GM23338 (cell line): Measurements from ENCODE around the gene PPP2R5C. TPM values are rescaled to one million over a fixed set of nuclear protein-coding genes. Genes with fewer than 3 reads are reported as not detected.

Experiments used
- ATAC-seq: fragments of 200-7000 bp; cut with Tn5 transposase; 3 replicates; pipeline ENCODE4 v1.9.1; 2020
- DNase-seq: peaks from one replicate; pipeline ENCODE4 v3.0.0-alpha.2; 2015; ENCODE audit warnings: low spot score
- H2AFZ ChIP-seq: fragments of 200-600 bp; sonication (generic); 2 replicates; pipeline ENCODE4 v1.8.0; 2016; ENCODE audit warnings: antibody characterized with exemption, mild to moderate bottlenecking, moderate library complexity
- H3F3A ChIP-seq: fragments of 200-600 bp; sonication (generic); replicated peaks from 2 replicates; pipeline ENCODE4 v1.8.0; 2017; ENCODE audit warnings: antibody characterized with exemption, mixed run types, low read depth
- H3K27ac ChIP-seq: fragments of 200-600 bp; sonication (generic); 2 replicates; pipeline ENCODE4 v1.6.1; 2016; ENCODE audit warnings: low read depth
- H3K27me3 ChIP-seq: fragments of 200-600 bp; sonication (generic); 2 replicates; pipeline ENCODE4 v1.8.0; 2016; ENCODE audit warnings: mild to moderate bottlenecking, mixed run types, moderate library complexity; ENCODE audit not compliant: insufficient read depth
- H3K36me3 ChIP-seq: fragments of 200-600 bp; sonication (generic); 2 replicates; pipeline ENCODE4 v1.8.0; 2016; ENCODE audit warnings: mild to moderate bottlenecking; ENCODE audit not compliant: insufficient read depth
- H3K4me1 ChIP-seq: fragments of 200-600 bp; sonication (generic); 2 replicates; pipeline ENCODE4 v1.8.0; 2016; ENCODE audit warnings: mild to moderate bottlenecking, moderate library complexity; ENCODE audit not compliant: insufficient read depth
- H3K4me2 ChIP-seq: fragments of 200-600 bp; sonication (generic); 2 replicates; pipeline ENCODE4 v1.7.1; 2017; ENCODE audit warnings: mixed run types
- H3K4me3 ChIP-seq: fragments of 200-600 bp; sonication (generic); 2 replicates; pipeline ENCODE4 v1.6.1; 2016; ENCODE audit warnings: mixed run types
- H3K79me2 ChIP-seq: fragments of 200-600 bp; sonication (generic); replicated peaks from 2 replicates; pipeline ENCODE4 v1.8.0; 2017; ENCODE audit warnings: mild to moderate bottlenecking; ENCODE audit not compliant: insufficient read depth
- H3K9me2 ChIP-seq: fragments of 200-600 bp; sonication (generic); 2 replicates; pipeline ENCODE4 v1.8.0; 2017; ENCODE audit not compliant: insufficient read depth
- H4K20me1 ChIP-seq: fragments of 200-600 bp; sonication (generic); replicated peaks from 2 replicates; pipeline ENCODE4 v1.8.0; 2017; ENCODE audit warnings: mild to moderate bottlenecking; ENCODE audit not compliant: insufficient read depth
- H3K27ac Mint-ChIP-seq: 2 replicates; pipeline ENCODE4 v1.8.0; 2020; ENCODE audit warnings: inconsistent platforms, mild to moderate bottlenecking, moderate library complexity, mixed read lengths
- H3K27me3 Mint-ChIP-seq: 3 replicates; pipeline ENCODE4 v1.8.0; 2022; ENCODE audit warnings: low read depth, mild to moderate bottlenecking, moderate library complexity, mixed read lengths, inconsistent platforms; ENCODE audit not compliant: insufficient read depth, poor library complexity
- H3K36me3 Mint-ChIP-seq: 3 replicates; pipeline ENCODE4 v1.8.0; 2021; ENCODE audit warnings: low read depth, mild to moderate bottlenecking, inconsistent platforms, moderate library complexity, mixed read lengths
- H3K4me1 Mint-ChIP-seq: 3 replicates; pipeline ENCODE4 v1.8.0; 2020; ENCODE audit warnings: mild to moderate bottlenecking, inconsistent platforms, mixed read lengths
- H3K4me3 Mint-ChIP-seq: 3 replicates; pipeline ENCODE4 v1.8.0; 2021; ENCODE audit warnings: moderate library complexity, mild to moderate bottlenecking, inconsistent platforms, mixed read lengths
- H3K9me3 Mint-ChIP-seq: 3 replicates; pipeline ENCODE4 v1.8.0; 2020; ENCODE audit warnings: moderate library complexity, mild to moderate bottlenecking, inconsistent platforms, mixed read lengths
- JUNB ChIP-seq: IDR thresholded peaks from one replicate; pipeline ENCODE4 v1.6.1; 2016; ENCODE audit warnings: antibody characterized with exemption; ENCODE audit not compliant: unreplicated experiment
- NANOG ChIP-seq: IDR thresholded peaks from 2 replicates; pipeline ENCODE4 v1.6.1; 2016; ENCODE audit warnings: antibody characterized with exemption, borderline replicate concordance
- STAT1 ChIP-seq: IDR thresholded peaks from one replicate; pipeline ENCODE4 v1.6.1; 2016; ENCODE audit warnings: antibody characterized with exemption; ENCODE audit not compliant: unreplicated experiment
- ZNF331 ChIP-seq: fragments of 250-450 bp; sonication (Bioruptor Pico); IDR thresholded peaks from 2 replicates; pipeline ENCODE4 v1.5.0; 2020; ENCODE audit warnings: low read depth, mild to moderate bottlenecking, moderate library complexity
- ZNF462 ChIP-seq: fragments of 250-450 bp; sonication (Bioruptor Pico); IDR thresholded peaks from 2 replicates; pipeline ENCODE4 v1.5.0; 2020; ENCODE audit warnings: mild to moderate bottlenecking, moderate library complexity
- polyA plus RNA-seq: library from polyadenylated mRNA; unstranded; fragments of >200 nt; fragmentation: Nextera tagmentation; extraction: Ambion mirVana; gene quantifications from 2 replicates; pipeline ENCODE4 v1.2.1, GENCODE V29; 2016
- total RNA-seq: library from RNA; depleted of rRNA; stranded (reverse); fragments of >200 nt; shearing (Covaris generic); gene quantifications from 2 replicates; pipeline ENCODE4 v1.2.3, GENCODE V29; 2014

The PPP2R5C gene
- total and polyA plus RNA-seq, 2 experiments from 2014 or later = 75.4 to 79.7 TPM

GRCh38 chr14:101851183-101851582 is 89.7 kb downstream of the PPP2R5C start (continued):
- TF ChIP-seq ZNF462 (CRISPR knock-in tag) = no peak

GRCh38 chr14:101851736-101852405 is 90.4 kb downstream of the PPP2R5C start:
- H3K27ac Mint-ChIP-seq = no peak overlapping the region
- ATAC-seq (no peak), DNase-seq (no peak)
- H3K36me3 ChIP-seq = peaks cover 4% of the 10 kb centered on the region; the same call in 1 of the 2 replicates
- peaks cover 72% of the 10 kb centered on the region for H3K79me2 ChIP-seq
- H3K4me1 ChIP-seq = peaks cover 7% of the 10 kb centered on the region; the same call in 1 of the 2 replicates
- no peaks in the 10 kb centered on the region for H3K9me2 ChIP-seq
- H3K9me3 Mint-ChIP-seq = no peaks in the 10 kb centered on the region
- H3K4me2 ChIP-seq = no peak overlapping the region
- no peak overlapping the region for H3K4me3 ChIP-seq
- peaks cover 51% of the 10 kb centered on the region for H4K20me1 ChIP-seq
- H3K4me1 Mint-ChIP-seq = peaks cover 5% of the 10 kb centered on the region; the same call in 2 of the 3 replicates
- no peaks in the 10 kb centered on the region for H3K27me3 ChIP-seq
- no peaks in the 10 kb centered on the region for H3K27me3 Mint-ChIP-seq
- H3K36me3 Mint-ChIP-seq = no peaks in the 10 kb centered on the region; the same call in 2 of the 3 replicates
- no peak overlapping the region for H2AFZ ChIP-seq
- no peak overlapping the region for H3K27ac ChIP-seq
- H3F3A ChIP-seq = no peaks in the 10 kb centered on the region
- no peak overlapping the region for H3K4me3 Mint-ChIP-seq
- no peak for TF ChIP-seq JUNB
- TF ChIP-seq ZNF331 (CRISPR knock-in tag) = no peak
- no peak for TF ChIP-seq STAT1
- no peak for TF ChIP-seq NANOG
- TF ChIP-seq ZNF462 (CRISPR knock-in tag) = no peak
